B cell (primary cell): ENCODE data around the gene AFF2. TPM values are rescaled to one million over a fixed set of nuclear protein-coding genes. Genes with fewer than 3 reads are reported as not detected.

Source experiments
- ATAC-seq: fragments of 200-7000 bp; cut with Tn5 transposase; one replicate; pipeline ENCODE4 v1.10.0; 2021; ENCODE audit warnings: low read depth, mild to moderate bottlenecking, moderate number of reproducible peaks, moderate library complexity
- CTCF ChIA-PET: fragments of 350-600 bp; sonication (Branson Sonifier 250); formaldehyde crosslinking; loops from one replicate; lab custom pipeline; 2021; ENCODE audit warnings: antibody characterized with exemption, inconsistent platforms; lab: Charles Lee
- POLR2A ChIA-PET: fragments of 350-600 bp; sonication (Branson Sonifier 250); formaldehyde crosslinking; loops from one replicate; lab custom pipeline; 2021; ENCODE audit warnings: antibody characterized with exemption; lab: Charles Lee
- DNase-seq: peaks from one replicate; pipeline ENCODE4 v3.0.0; 2013
- H2AFZ ChIP-seq: 2 replicates; pipeline ENCODE4 v1.6.1; 2012; ENCODE audit warnings: mild to moderate bottlenecking, low read depth, low read length; ENCODE audit not compliant: insufficient read depth, poor library complexity, severe bottlenecking
- H3K27ac ChIP-seq, 2 donors: 1 replicate in 1 of 2; 2 replicates in 1 of 2; pipeline ENCODE4 v1.5.1; 2012 to 2013; ENCODE audit warnings: low read length in 2 of 2, mild to moderate bottlenecking in 2 of 2, moderate library complexity in 1 of 2
- H3K27me3 ChIP-seq, 4 experiments: fragments of 200-600 bp in 1 of 4; sonication (generic) in 1 of 4; replicated peaks in 1 of 4; 1 replicate in 2 of 4; 2 replicates in 2 of 4; pipeline versions ENCODE4 v1.6.1 to v1.7.0; 2013 to 2016; ENCODE audit warnings: low read length in 3 of 4, mild to moderate bottlenecking in 2 of 4, mixed read lengths in 1 of 4, moderate library complexity in 1 of 4; ENCODE audit not compliant: insufficient read depth in 4 of 4, control insufficient read depth in 3 of 4; ENCODE audit errors: control extremely low read depth in 1 of 4
- H3K36me3 ChIP-seq, 2 experiments: replicated peaks in 1 of 2; 1 replicate in 1 of 2; 2 replicates in 1 of 2; pipeline versions ENCODE4 v1.6.1 to v1.7.1; 2013; ENCODE audit warnings: low read length in 1 of 2; ENCODE audit not compliant: insufficient read depth in 2 of 2, control insufficient read depth in 1 of 2; ENCODE audit errors: control extremely low read depth in 1 of 2, extremely low read depth in 1 of 2
- H3K4me1 ChIP-seq, 2 donors: fragments of 200-600 bp in 1 of 2; sonication (generic) in 1 of 2; 1 replicate in 1 of 2; 2 replicates in 1 of 2; pipeline versions ENCODE4 v1.5.1 to v1.6.1; 2013 to 2017; ENCODE audit warnings: low read length in 2 of 2; ENCODE audit not compliant: control insufficient read depth in 2 of 2, insufficient read depth in 2 of 2
- H3K4me2 ChIP-seq: replicated peaks from 2 replicates; pipeline ENCODE3; 2012; ENCODE audit warnings: mild to moderate bottlenecking, low read depth, low read length; ENCODE audit not compliant: poor library complexity, severe bottlenecking
- H3K4me3 ChIP-seq, 5 experiments: fragments of 200-600 bp in 1 of 5; sonication (generic) in 1 of 5; 1 replicate in 3 of 5; 2 replicates in 2 of 5; pipeline versions ENCODE4 v1.5.1 to v1.7.0; 2011 to 2016; ENCODE audit warnings: low read length in 4 of 5, mild to moderate bottlenecking in 4 of 5, low read depth in 2 of 5, control low read depth in 1 of 5, moderate library complexity in 1 of 5; ENCODE audit not compliant: insufficient read depth in 1 of 5; ENCODE audit errors: control extremely low read depth in 1 of 5, extremely low read depth in 1 of 5
- H3K79me2 ChIP-seq: fragments of 200-600 bp; sonication (generic); one replicate; pipeline ENCODE4 v1.6.0; 2016; ENCODE audit warnings: low read length; ENCODE audit not compliant: control insufficient read depth, insufficient read depth
- H3K9ac ChIP-seq: fragments of 200-600 bp; sonication (generic); 2 replicates; pipeline ENCODE4 v1.6.1; 2017; ENCODE audit warnings: mild to moderate bottlenecking, low read length, moderate library complexity
- H3K9me3 ChIP-seq, 3 donors: one replicate each; pipeline versions ENCODE4 v1.6.1 to v1.7.1; 2013; ENCODE audit warnings: low read length in 2 of 3; ENCODE audit not compliant: control insufficient read depth in 2 of 3, insufficient read depth in 1 of 3; ENCODE audit errors: control extremely low read depth in 1 of 3
- H4K20me1 ChIP-seq: 2 replicates; pipeline ENCODE4 v1.6.0; 2012; ENCODE audit warnings: mild to moderate bottlenecking, low read length; ENCODE audit not compliant: insufficient read depth, control insufficient read depth, poor library complexity, severe bottlenecking
- H3K27ac Mint-ChIP-seq: one replicate; pipeline ENCODE4 v1.8.0; 2021; ENCODE audit warnings: mixed read lengths
- H3K27me3 Mint-ChIP-seq: one replicate; pipeline ENCODE4 v1.8.0; 2021; ENCODE audit warnings: mixed read lengths
- H3K4me1 Mint-ChIP-seq: one replicate; pipeline ENCODE4 v1.8.0; 2021; ENCODE audit warnings: mixed read lengths
- H3K4me3 Mint-ChIP-seq: one replicate; pipeline ENCODE4 v1.8.0; 2021; ENCODE audit warnings: mixed read lengths
- H3K9me3 Mint-ChIP-seq: one replicate; pipeline ENCODE4 v1.8.0; 2022; ENCODE audit warnings: mixed read lengths; ENCODE audit not compliant: insufficient read depth
- CTCF ChIP-seq: fragments of 200-600 bp; IDR thresholded peaks from one replicate; pipeline ENCODE4 v1.8.0; 2022; ENCODE audit warnings: antibody characterized with exemption, mild to moderate bottlenecking
- EZH2 ChIP-seq: IDR thresholded peaks from 2 replicates; pipeline ENCODE4 v1.6.1; 2012; ENCODE audit warnings: borderline replicate concordance, low read depth, mild to moderate bottlenecking, moderate library complexity, low read length; ENCODE audit not compliant: insufficient read depth, poor library complexity, severe bottlenecking
- WGBS: methylation state at CpG from one replicate; pipeline ENCODE4 v1.1.5; 2013; ENCODE audit warnings: missing lambda C conversion rate; ENCODE audit not compliant: insufficient coverage; 5-methylcytosine and 5-hydroxymethylcytosine counted together
- intact Hi-C: fragments of 100-400 bp; cut with micrococcal nuclease; formaldehyde crosslinking; loops from one replicate; pipeline ENCODE4 v1.10.0; 2022
- polyA plus RNA-seq: library from polyadenylated mRNA; depleted of rRNA; stranded (reverse); fragments of >200 nt; gene quantifications from 2 replicates; pipeline ENCODE4 v1.2.3, GENCODE V29; 2012
- total RNA-seq, 2 donors: library from RNA; stranded (reverse); fragments of 120-200 nt in 1 of 2; gene quantifications; 1 replicate in 1 of 2; 2 replicates in 1 of 2; pipeline versions ENCODE4 v1.2.3 to v1.2.4, GENCODE V29; 2013 to 2022

AFF2 gene
- total and polyA plus RNA-seq, 2 donors (not counting 1 experiment from before 2014, with no cell fraction given): 0.06 to 12.0 TPM

- Histone ChIP-seq H4K20me1 (no peaks in the 10 kb centered on the region), H3K4me2 (no peak overlapping the region), H3K79me2 (no peaks in the 10 kb centered on the region), H3K27ac (no peak overlapping the region), H3K27me3 (no peaks in the 10 kb centered on the region), H3K36me3 (no peaks in the 10 kb centered on the region), H2AFZ (no peak overlapping the region), H3K9me3 (no peaks in the 10 kb centered on the region), H3K9ac (no peak overlapping the region), H3K4me3 (no peak overlapping the region), H3K4me1 (no peaks in the 10 kb centered on the region)
- intact Hi-C loops: no loop called here
- ChIA-PET CTCF (no interaction called here), POLR2A (no interaction called here)
- Mint-ChIP-seq H3K27me3 (no peaks in the 10 kb centered on the region), H3K27ac (no peak overlapping the region), H3K4me3 (no peak overlapping the region), H3K9me3 (no peaks in the 10 kb centered on the region), H3K4me1 (no peaks in the 10 kb centered on the region)
- ATAC-seq (no peak), DNase-seq (no peak)
- WGBS: no CpG with 5 or more reads among the region's 4 CpGs
- TF ChIP-seq CTCF: no peak
- TF ChIP-seq EZH2: no peak
Observed at GRCh38 chrX:148933881-148934280, 433.5 kb downstream of the AFF2 start.

GRCh38 chrX:148938348-148938747 is 437.9 kb downstream of the AFF2 start:
- ATAC-seq: no peak
- no peak overlapping the region for H2AFZ ChIP-seq
- H3K9me3 ChIP-seq: no peaks in the 10 kb centered on the region
- no peaks in the 10 kb centered on the region for H4K20me1 ChIP-seq
- Mint-ChIP-seq H3K9me3 (no peaks in the 10 kb centered on the region), H3K4me1 (no peaks in the 10 kb centered on the region), H3K4me3 (no peak overlapping the region), H3K27ac (no peak overlapping the region), H3K27me3 (no peaks in the 10 kb centered on the region)
- H3K36me3 ChIP-seq: no peaks in the 10 kb centered on the region
- no peak for DNase-seq
- H3K27ac ChIP-seq: no peak overlapping the region
- H3K4me2 ChIP-seq: no peak overlapping the region
- H3K79me2 ChIP-seq: no peaks in the 10 kb centered on the region
- ChIA-PET POLR2A (no interaction called here), CTCF (no interaction called here)
- intact Hi-C loops: no loop called here
- no CpG with 5 or more reads among the region's 4 CpGs for WGBS
- no peaks in the 10 kb centered on the region for H3K4me1 ChIP-seq
- H3K9ac ChIP-seq: no peak overlapping the region
- H3K4me3 ChIP-seq: no peak overlapping the region
- TF ChIP-seq EZH2 (no peak), CTCF (no peak)
- no peaks in the 10 kb centered on the region for H3K27me3 ChIP-seq
